B cell (primary cell): ENCODE data around the gene DLG1.

ENCODE experiments used
- CTCF ChIP-seq: fragments of 200-600 bp; IDR thresholded peaks from one replicate; pipeline ENCODE4 v1.8.0; 2022; ENCODE audit warnings: antibody characterized with exemption, mild to moderate bottlenecking
- EZH2 ChIP-seq: IDR thresholded peaks from 2 replicates; pipeline ENCODE4 v1.6.1; 2012; ENCODE audit warnings: borderline replicate concordance, low read depth, mild to moderate bottlenecking, moderate library complexity, low read length; ENCODE audit not compliant: insufficient read depth, poor library complexity, severe bottlenecking

DNA sequence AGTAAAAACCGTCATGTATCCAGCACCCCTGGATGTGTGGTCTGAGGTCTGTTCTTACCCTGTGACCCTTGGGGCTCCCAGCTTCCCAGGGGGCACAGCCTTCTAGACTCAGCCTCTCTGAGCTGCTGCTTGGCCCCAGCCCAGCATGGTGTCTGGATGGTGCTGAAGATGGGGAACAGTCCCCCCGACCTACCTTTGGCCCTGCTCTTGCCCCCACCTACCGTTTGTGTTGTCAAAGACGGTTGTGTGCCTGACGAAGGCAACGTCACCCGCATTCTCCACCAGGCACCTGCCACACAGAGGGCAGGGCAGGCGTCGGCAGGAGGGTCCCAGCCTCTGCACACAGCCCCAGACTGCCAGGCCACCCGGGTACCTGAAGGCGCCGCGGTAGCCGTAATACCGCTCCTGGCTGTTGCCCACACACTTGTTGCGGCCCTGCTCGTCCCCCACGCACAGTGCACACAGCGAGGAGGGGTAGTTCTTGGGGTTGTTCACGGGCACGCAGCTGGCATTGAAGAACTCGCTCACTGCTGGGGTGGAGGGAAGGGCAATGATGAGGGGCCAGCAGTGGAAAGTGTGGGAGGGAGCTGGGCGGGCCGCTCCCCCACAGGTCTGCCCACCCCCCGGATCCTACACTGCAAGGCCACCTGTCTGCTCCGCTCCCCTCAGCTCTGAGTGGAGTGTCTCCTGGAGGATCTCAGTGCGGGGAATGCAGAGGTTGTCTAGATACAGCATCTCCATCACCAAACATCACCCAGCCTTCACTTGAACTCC, 289.8 kb downstream of the DLG1 start:
- no peak for TF ChIP-seq CTCF
- no peak for TF ChIP-seq EZH2
